Dermis microvascular lymphatic vessel endothelial cell (primary cell): ENCODE data around the gene COL8A1. TPM values are rescaled to one million over a fixed set of nuclear protein-coding genes. Genes with fewer than 3 reads are reported as not detected.
"Not testable (repeated sequence)": the region's sequence is repeated elsewhere in the genome, so short reads cannot be mapped to it uniquely, and the experiment has no call there.

ENCODE experiments used
- DNase-seq, 2 donors: peaks; one replicate each; pipeline versions ENCODE4 v3.0.0 to v3.0.0-alpha.2; 2010; ENCODE audit warnings: low read depth in 2 of 2
- total RNA-seq: library from RNA; depleted of rRNA; stranded (reverse); fragments of >200 nt; gene quantifications from 2 replicates; pipeline ENCODE4 v1.2.1, GENCODE V29; 2014

COL8A1 gene
- total RNA-seq, 1 donor from 2014 or later, result 98.6 TPM

GRCh38 chr3:99708207-99708745 lies 69.9 kb downstream of the COL8A1 start:
- no peak for DNase-seq

- no peak for DNase-seq
Measured at GRCh38 chr3:99709686-99710085, 71.3 kb downstream of the COL8A1 start.

GRCh38 chr3:99710094-99710493 lies 71.7 kb downstream of the COL8A1 start:
- DNase-seq, result peak; percentile 40 to 51

- peak in 1 of 2 donors; percentile 29 for DNase-seq
Measured at GRCh38 chr3:99711351-99711750, 73.0 kb downstream of the COL8A1 start.

- peak; percentile 49 to 64 for DNase-seq
Measured at GRCh38 chr3:99712291-99712954, 74.0 kb downstream of the COL8A1 start.

GRCh38 chr3:99713440-99713839 lies 75.0 kb downstream of the COL8A1 start:
- DNase-seq, result no peak

GRCh38 chr3:99714146-99714545 lies 75.8 kb downstream of the COL8A1 start:
- peak in 1 of 2 donors; percentile 82 for DNase-seq

- DNase-seq, result no peak
Measured at GRCh38 chr3:99714575-99714974, 76.2 kb downstream of the COL8A1 start.

- DNase-seq, result peak in 1 of 2 donors; percentile 42
Measured at GRCh38 chr3:99716463-99716995, 78.1 kb downstream of the COL8A1 start.

- DNase-seq, result peak; percentile 37 to 52
Measured at GRCh38 chr3:99720985-99721632, 82.7 kb downstream of the COL8A1 start.

- peak in 1 of 2 donors; percentile 48 for DNase-seq
Measured at GRCh38 chr3:99721633-99722007, 83.2 kb downstream of the COL8A1 start.

GRCh38 chr3:99724276-99724675 lies 85.9 kb downstream of the COL8A1 start:
- DNase-seq, result no peak

GRCh38 chr3:99730870-99731269 lies 92.5 kb downstream of the COL8A1 start:
- no peak for DNase-seq

- no peak for DNase-seq
Measured at GRCh38 chr3:99731499-99731898, 93.1 kb downstream of the COL8A1 start.

GRCh38 chr3:99740371-99740770 lies 102.0 kb downstream of the COL8A1 start:
- not testable (repeated sequence) for DNase-seq

- DNase-seq, result no peak
Measured at GRCh38 chr3:99741588-99741987, 103.2 kb downstream of the COL8A1 start.

- DNase-seq, result peak in 1 of 2 donors; percentile 47
Measured at GRCh38 chr3:99747915-99748314, 109.5 kb downstream of the COL8A1 start.

- peak in 1 of 2 donors; percentile 72 for DNase-seq
Measured at GRCh38 chr3:99751649-99752048, 113.3 kb downstream of the COL8A1 start.

- peak; percentile 64 to 82 for DNase-seq
Measured at GRCh38 chr3:99753268-99753975, 115.0 kb downstream of the COL8A1 start.

GRCh38 chr3:99755831-99756230 lies 117.4 kb downstream of the COL8A1 start:
- DNase-seq, result no peak

GRCh38 chr3:99757966-99758365 lies 119.6 kb downstream of the COL8A1 start:
- no peak for DNase-seq
